BLaER1 (cell line): ENCODE measurements around the gene S100Z.
"Not testable (repeated sequence)": the region's sequence is repeated elsewhere in the genome, so short reads cannot be mapped to it uniquely, and the experiment has no call there.

ENCODE experiments used
- H3K27ac ChIP-seq: shearing (Covaris generic); formaldehyde crosslinking; 2 replicates; pipeline ENCODE4 v1.8.1; 2022
- H3K27me3 ChIP-seq: shearing (Covaris generic); formaldehyde crosslinking; 2 replicates; pipeline ENCODE4 v1.8.1; 2022
- H3K36me3 ChIP-seq: shearing (Covaris generic); formaldehyde crosslinking; 2 replicates; pipeline ENCODE4 v1.8.1; 2022
- H3K4me1 ChIP-seq: shearing (Covaris generic); formaldehyde crosslinking; 2 replicates; pipeline ENCODE4 v1.8.1; 2022
- H3K4me2 ChIP-seq: shearing (Covaris generic); formaldehyde crosslinking; 2 replicates; pipeline ENCODE4 v1.8.1; 2022
- H3K4me3 ChIP-seq: shearing (Covaris generic); formaldehyde crosslinking; 2 replicates; pipeline ENCODE4 v1.8.1; 2022
- H3K9ac ChIP-seq: shearing (Covaris generic); formaldehyde crosslinking; 2 replicates; pipeline ENCODE4 v1.8.1; 2022
- H3K9me3 ChIP-seq: shearing (Covaris generic); formaldehyde crosslinking; 2 replicates; pipeline ENCODE4 v1.8.1; 2022
- H4K20me1 ChIP-seq: shearing (Covaris generic); formaldehyde crosslinking; 2 replicates; pipeline ENCODE4 v1.8.1; 2022
- Cebpa-rat ChIP-seq: shearing (Covaris generic); IDR thresholded peaks from 2 replicates; pipeline ENCODE4 v1.8.1; 2022

S100Z gene

DNA sequence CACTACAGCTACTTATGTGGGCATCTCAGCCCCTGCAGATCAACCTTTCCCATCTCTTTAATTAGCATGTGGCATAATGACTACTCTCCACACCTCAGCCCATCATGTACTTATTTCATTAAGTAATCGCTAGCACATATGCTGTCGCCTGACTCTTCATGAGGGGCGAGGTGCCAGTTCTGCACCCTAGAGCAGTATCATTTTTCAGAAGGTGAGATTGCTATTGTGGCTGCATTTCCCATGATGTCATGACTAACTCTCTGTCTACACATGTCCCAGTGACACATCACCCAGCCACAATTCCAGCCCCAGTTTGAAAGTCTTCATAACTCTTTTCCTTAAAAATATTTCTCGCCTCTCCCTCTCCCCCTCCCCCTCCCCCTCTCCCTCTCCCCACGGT lies 38.6 kb upstream of the S100Z start:
- no peaks in the 10 kb centered on the region for H4K20me1 ChIP-seq
- H3K36me3 ChIP-seq: no peaks in the 10 kb centered on the region
- no peak overlapping the region for H3K4me2 ChIP-seq
- H3K9me3 ChIP-seq: peaks cover 19% of the 10 kb centered on the region
- no peak overlapping the region for H3K9ac ChIP-seq
- no peaks in the 10 kb centered on the region for H3K4me1 ChIP-seq
- TF ChIP-seq Cebpa-rat: no peak
- H3K27me3 ChIP-seq: no peaks in the 10 kb centered on the region; the same call in 1 of the 2 replicates
- no peak overlapping the region for H3K27ac ChIP-seq
- no peak overlapping the region for H3K4me3 ChIP-seq

DNA sequence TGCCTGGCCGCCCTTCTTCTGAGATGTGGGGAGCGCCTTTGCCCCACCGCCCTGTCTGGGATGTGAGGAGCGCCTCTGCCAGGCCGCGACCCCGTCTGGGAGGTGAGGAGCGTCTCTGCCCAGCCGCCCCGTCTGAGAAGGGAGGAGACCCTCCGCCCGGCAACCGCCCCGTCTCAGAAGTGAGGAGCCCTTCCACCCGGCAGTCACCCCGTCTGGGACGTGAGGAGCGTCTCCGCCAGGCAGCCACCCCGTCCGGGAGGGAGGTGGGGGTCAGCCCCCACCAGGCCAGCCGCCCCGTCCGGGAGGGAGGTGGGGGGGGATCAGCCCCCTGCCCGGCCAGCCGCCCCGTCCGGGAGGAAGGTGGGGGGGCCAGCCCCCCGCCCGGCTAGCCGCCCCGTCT lies 37.6 kb upstream of the S100Z start:
- not testable (repeated sequence) for H3K27me3 ChIP-seq, H3K27ac ChIP-seq, H3K4me2 ChIP-seq, H3K36me3 ChIP-seq, H4K20me1 ChIP-seq, H3K9ac ChIP-seq, H3K4me1 ChIP-seq, H3K4me3 ChIP-seq
- peaks cover 19% of the 10 kb centered on the region for H3K9me3 ChIP-seq

DNA sequence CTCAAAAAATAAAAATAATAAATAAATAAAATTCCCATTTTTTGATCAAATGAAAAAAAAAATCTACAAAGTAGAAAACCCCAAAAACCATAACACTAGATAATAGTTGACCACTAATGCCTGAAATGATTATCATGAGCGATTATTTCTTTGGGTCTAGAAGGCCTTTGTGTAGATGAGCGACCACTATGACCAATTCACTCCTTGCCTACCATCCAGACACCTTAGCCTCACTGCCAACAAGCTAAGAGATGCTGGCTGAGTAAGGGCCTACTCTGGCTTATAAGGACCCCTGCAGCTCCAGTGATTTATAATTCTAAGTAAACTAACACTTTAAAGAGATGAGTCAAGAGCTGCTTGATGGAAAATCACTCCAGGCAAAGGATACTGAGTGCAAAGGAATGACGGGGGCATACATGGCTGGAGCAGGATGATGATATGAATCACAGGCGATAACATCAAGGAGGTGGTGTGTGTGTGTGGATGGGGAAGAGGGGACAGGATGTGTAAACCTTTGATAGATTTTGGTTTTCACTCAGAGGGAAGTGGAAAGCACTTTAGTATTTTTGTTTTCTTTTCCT lies 35.7 kb upstream of the S100Z start:
- H3K9me3 ChIP-seq: peaks cover 28% of the 10 kb centered on the region
- no peak for TF ChIP-seq Cebpa-rat
- H3K4me3 ChIP-seq: no peak overlapping the region
- H3K4me1 ChIP-seq: peaks cover 3% of the 10 kb centered on the region
- no peak overlapping the region for H3K4me2 ChIP-seq
- no peak overlapping the region for H3K9ac ChIP-seq
- H4K20me1 ChIP-seq: no peaks in the 10 kb centered on the region
- peaks cover 20% of the 10 kb centered on the region for H3K27me3 ChIP-seq
- H3K36me3 ChIP-seq: no peaks in the 10 kb centered on the region
- no peak overlapping the region for H3K27ac ChIP-seq

DNA sequence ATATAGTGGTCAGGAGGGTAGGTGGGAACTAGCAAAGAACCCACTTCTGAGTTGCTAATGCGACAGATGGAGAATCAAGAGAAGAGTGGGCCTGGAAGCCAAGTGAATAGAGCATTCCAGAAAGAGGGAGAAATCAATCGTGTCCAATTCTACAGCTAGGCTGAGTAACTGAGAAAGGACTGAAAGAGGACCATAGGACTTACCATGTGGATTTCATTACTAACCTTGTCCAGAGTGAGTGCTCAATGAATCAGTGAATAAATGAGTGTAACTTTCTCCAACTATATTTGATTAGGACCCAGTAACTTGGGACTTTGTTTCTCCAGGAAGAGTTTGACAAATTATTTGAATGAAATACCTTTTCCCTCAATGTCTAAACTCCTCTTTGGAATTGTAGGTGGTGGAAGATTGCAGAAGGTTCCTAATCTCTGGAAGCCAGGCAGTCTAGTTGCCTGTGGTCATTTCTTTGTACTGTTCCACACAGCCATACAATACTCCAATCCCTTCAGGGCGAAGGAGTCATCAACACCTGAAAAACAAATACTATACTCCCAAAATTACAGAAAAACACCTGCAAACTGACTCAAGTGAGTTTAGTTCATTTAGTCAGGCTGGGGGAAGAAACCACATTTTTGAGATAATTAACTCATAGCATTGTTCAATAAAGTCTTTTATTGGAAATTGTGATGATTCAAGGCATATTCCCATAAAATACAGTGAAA lies 33.5 kb upstream of the S100Z start:
- H3K27ac ChIP-seq: no peak overlapping the region
- TF ChIP-seq Cebpa-rat: no peak

DNA sequence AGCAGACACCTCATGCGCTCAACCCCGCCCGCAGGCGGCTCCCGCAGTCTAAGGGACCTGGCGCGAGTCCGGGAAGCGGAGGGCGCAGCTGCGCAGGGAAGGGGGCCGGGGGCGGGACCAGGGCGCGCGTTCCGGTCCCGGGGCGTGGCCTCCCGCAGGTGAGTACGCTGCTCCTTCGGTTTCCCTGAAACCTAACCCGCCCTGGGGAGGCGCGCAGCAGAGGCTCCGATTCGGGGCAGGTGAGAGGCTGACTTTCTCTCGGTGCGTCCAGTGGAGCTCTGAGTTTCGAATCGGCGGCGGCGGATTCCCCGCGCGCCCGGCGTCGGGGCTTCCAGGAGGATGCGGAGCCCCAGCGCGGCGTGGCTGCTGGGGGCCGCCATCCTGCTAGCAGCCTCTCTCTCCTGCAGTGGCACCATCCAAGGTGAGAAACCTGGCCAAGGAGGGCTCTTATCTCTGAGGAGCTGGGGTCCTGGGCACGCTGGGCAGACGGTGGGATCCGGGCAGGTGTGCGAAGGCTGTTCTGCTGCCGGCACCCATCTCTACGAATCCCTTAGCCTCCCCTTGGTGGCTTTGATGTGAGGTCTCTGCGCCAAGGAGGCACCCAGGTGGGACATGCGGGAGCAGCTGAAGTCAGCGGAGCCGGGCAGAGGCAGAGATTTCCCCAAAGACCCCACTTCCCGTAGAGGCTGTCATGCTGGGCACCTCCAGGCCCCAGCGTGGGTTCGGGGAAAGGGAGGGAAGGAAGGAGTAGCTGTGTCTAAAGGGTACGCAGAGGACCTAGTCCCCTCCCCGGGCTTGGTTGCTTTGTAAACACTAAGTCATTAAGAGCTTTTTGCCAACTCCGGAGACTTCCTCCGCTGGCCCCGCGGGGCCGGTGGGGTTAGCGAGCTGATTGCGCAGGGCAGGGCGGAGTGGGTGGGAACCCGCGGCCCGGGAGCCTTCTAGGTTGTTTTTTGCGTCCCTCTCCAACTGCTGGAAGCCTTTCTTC lies 30.7 kb upstream of the S100Z start, which contains the start of gene F2RL1:
F2RL1 (plus strand) TSS at position 187 of the 988 bp plus-strand sequence; CDS start at position 340, 153 bp downstream.
- Histone ChIP-seq H3K9ac (no peak within 1 kb of the TSS), H3K4me3 (peak within 1 kb of the TSS; percentile 61), H3K27ac (no peak within 1 kb of the TSS), H3K9me3 (peaks cover 17% of the 10 kb centered on the region), H3K4me2 (peak within 1 kb of the TSS; percentile 68), H3K27me3 (peaks cover 51% of the 10 kb centered on the region), H3K4me1 (peaks cover 12% of the 10 kb centered on the region), H4K20me1 (no peaks in the 10 kb centered on the region; the same call in 1 of the 2 replicates), H3K36me3 (no peaks in the 10 kb centered on the region)
- no peak for TF ChIP-seq Cebpa-rat

More for the DNA sequence above, 33.5 kb upstream of the S100Z start:
- Histone ChIP-seq H4K20me1 (no peaks in the 10 kb centered on the region; the same call in 1 of the 2 replicates), H3K4me2 (no peak overlapping the region), H3K4me1 (peaks cover 12% of the 10 kb centered on the region), H3K9me3 (peaks cover 28% of the 10 kb centered on the region), H3K4me3 (no peak overlapping the region), H3K36me3 (no peaks in the 10 kb centered on the region), H3K9ac (no peak overlapping the region), H3K27me3 (peaks cover 42% of the 10 kb centered on the region)

DNA sequence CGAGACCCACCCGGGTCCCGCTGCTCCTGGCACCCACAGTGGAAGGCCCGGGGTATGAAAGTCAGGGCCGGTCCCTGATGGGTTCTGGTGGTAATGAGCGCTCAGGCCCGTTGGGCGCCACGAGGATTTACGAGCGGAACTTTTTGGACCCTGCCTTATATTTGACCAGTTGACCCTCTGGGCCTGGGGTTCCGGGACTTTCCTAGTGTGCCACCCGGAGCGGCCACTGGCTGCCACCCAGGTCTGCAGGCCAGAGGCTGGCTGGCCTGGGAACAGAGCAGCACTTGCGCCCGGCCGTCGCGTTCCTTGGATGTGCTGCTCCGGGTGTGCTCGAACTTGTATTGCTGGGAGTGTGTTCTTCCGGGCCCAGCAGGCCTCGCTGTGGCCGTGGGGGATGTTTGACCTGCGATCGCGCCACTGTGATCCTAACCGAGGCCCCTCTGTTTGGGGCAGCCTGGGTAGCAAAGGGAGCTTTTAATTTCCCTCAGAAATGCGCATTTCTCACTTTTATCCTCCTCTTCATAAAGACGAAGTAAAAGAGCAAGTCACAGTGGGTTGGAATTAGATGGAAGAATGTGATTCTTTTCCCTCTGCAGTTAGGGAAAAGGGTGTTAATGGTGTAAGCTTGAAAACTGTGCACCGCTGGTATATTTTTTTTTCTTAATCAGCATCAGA lies 29.8 kb upstream of the S100Z start:
- Histone ChIP-seq H3K27me3 (peaks cover 51% of the 10 kb centered on the region), H3K9ac (no peak overlapping the region), H3K27ac (no peak overlapping the region), H3K4me3 (no peak overlapping the region; the same call in 1 of the 2 replicates), H3K36me3 (no peaks in the 10 kb centered on the region), H4K20me1 (no peaks in the 10 kb centered on the region; the same call in 1 of the 2 replicates), H3K4me1 (peaks cover 12% of the 10 kb centered on the region), H3K9me3 (peaks cover 17% of the 10 kb centered on the region), H3K4me2 (peak overlapping the region; percentile 68)
- TF ChIP-seq Cebpa-rat: no peak

DNA sequence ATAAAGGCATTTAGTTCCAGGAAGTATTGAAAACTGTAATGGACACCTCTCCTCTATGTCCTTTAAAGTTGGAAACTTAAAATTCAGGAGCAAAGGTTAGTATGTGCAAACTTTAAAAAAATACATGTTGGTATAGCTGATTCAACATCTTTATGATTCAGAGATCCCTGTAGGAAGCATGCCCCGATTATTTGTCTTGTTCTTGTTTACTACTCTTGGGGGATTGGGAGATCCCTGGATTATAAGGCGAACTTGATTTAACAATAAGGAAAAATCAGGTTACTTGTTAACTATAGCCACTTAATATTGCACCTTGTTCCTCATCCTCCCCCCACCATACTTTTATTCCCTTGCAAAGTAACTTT lies 29.3 kb upstream of the S100Z start:
- peaks cover 17% of the 10 kb centered on the region for H3K9me3 ChIP-seq
- H3K36me3 ChIP-seq: no peaks in the 10 kb centered on the region
- H3K4me3 ChIP-seq: no peak overlapping the region
- peaks cover 51% of the 10 kb centered on the region for H3K27me3 ChIP-seq
- no peaks in the 10 kb centered on the region; the same call in 1 of the 2 replicates for H4K20me1 ChIP-seq
- H3K4me1 ChIP-seq: peaks cover 12% of the 10 kb centered on the region
- no peak overlapping the region for H3K27ac ChIP-seq
- H3K4me2 ChIP-seq: no peak overlapping the region
- no peak for TF ChIP-seq Cebpa-rat
- no peak overlapping the region for H3K9ac ChIP-seq

DNA sequence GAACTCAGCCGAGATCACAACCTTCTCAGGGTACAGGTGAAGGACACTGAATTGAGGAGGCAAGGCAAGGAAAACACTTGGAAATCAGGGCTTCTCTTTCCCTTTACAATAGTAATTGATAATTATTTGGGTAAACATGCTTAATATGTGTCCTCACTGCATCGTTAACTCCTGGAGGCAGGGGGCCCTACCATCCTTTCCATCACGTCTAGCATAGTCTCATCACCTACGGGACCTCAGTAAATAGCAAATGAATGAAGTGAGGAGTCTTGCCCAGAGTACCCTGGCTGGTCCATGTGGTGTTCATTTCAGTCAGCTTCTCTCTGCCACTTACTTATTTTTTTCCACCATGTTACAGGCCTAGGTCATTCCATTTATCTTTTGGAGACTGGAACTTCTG lies 28.7 kb upstream of the S100Z start:
- Histone ChIP-seq H3K4me3 (no peak overlapping the region), H3K9me3 (peaks cover 17% of the 10 kb centered on the region), H3K4me1 (peaks cover 12% of the 10 kb centered on the region), H3K36me3 (no peaks in the 10 kb centered on the region), H3K27me3 (peaks cover 51% of the 10 kb centered on the region), H3K4me2 (no peak overlapping the region), H3K27ac (no peak overlapping the region), H3K9ac (no peak overlapping the region), H4K20me1 (no peaks in the 10 kb centered on the region; the same call in 1 of the 2 replicates)
- no peak for TF ChIP-seq Cebpa-rat

DNA sequence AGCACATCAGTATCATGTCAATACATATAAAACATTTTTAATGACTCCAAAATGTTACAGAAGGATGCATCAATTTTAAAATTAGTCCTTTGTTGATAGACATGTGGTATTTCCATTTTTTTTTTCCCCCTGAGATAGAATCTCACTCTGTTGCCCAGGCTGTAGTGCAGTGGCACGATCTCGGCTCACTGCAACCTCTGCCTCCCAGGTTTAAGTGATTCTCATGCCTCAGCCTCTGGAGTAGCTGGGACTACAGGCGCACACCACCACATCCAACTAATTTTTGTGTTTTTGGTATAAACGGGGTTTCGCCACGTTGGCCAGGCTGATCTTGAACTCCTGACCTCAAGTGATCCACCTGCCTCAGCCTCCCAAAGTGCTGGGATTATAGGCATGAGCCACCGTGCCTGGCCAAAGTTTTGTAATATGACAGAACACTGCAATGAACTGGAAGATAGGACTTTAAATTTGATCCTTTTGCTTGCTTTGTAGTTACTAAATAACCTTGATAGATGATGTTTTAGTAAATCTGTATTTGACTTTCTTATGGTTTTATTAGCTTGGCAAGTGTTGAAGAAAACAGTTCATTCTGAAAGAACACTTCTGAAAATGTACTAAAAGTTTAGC lies 27.6 kb upstream of the S100Z start:
- Histone ChIP-seq H3K4me1 (peaks cover 12% of the 10 kb centered on the region), H3K9me3 (peaks cover 17% of the 10 kb centered on the region), H3K27me3 (peaks cover 47% of the 10 kb centered on the region)
- H3K4me2 ChIP-seq, H3K9ac ChIP-seq, H4K20me1 ChIP-seq, H3K36me3 ChIP-seq, H3K27ac ChIP-seq, H3K4me3 ChIP-seq: not testable (repeated sequence)

DNA sequence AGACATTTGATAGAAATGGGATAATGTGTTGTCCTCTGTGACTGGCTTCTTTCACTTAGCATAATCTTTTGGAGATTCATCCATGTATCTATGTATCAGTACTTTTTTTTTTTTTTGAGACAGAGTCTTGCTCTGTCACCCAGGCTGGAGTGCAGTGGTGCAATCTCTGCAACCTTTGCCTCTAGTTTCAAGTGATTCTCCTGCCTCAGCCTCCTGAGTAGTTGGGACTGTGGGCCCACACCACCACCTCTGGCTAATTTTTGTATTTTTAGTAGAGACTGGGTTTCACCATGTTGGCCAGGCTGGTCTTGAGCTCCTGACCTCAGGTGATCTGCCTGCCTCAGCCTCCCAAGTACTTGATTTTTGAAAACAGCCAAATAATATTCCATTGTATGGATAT lies 23.4 kb upstream of the S100Z start:
- H3K27me3 ChIP-seq, H3K27ac ChIP-seq, H3K4me1 ChIP-seq, H3K4me3 ChIP-seq, H3K9ac ChIP-seq, H3K9me3 ChIP-seq, H3K4me2 ChIP-seq, H3K36me3 ChIP-seq, H4K20me1 ChIP-seq: not testable (repeated sequence)
